MM.1S (cell line): Measurements from ENCODE around the gene ZNF436.

Experiments
- DNase-seq: peaks from one replicate; pipeline ENCODE4 v3.0.0-alpha.2; 2015
- H2AFZ ChIP-seq: fragments of 300-600 bp; sonication (generic); 2 replicates; pipeline ENCODE4 v1.6.0; 2016; ENCODE audit warnings: antibody characterized with exemption, low read length
- H3F3A ChIP-seq: fragments of 300-600 bp; sonication (generic); 2 replicates; pipeline ENCODE4 v1.6.1; 2016; ENCODE audit warnings: mild to moderate bottlenecking, antibody characterized with exemption, low read length, moderate library complexity, mixed read lengths; ENCODE audit not compliant: insufficient read depth
- H3K27ac ChIP-seq: fragments of 300-600 bp; sonication (generic); 2 replicates; pipeline ENCODE4 v1.5.1; 2016; ENCODE audit warnings: mild to moderate bottlenecking, low read length
- H3K27me3 ChIP-seq: fragments of 300-600 bp; sonication (generic); replicated peaks from 2 replicates; pipeline ENCODE4 v1.6.0; 2016; ENCODE audit warnings: low read length; ENCODE audit not compliant: insufficient read depth
- H3K36me3 ChIP-seq: fragments of 300-600 bp; sonication (generic); replicated peaks from 2 replicates; pipeline ENCODE4 v1.6.1; 2016; ENCODE audit warnings: mild to moderate bottlenecking, low read length, mixed read lengths; ENCODE audit not compliant: insufficient read depth
- H3K4me1 ChIP-seq: fragments of 300-600 bp; sonication (generic); 2 replicates; pipeline ENCODE4 v1.6.1; 2016; ENCODE audit warnings: low read length, mixed read lengths
- H3K4me2 ChIP-seq: fragments of 300-600 bp; sonication (generic); 2 replicates; pipeline ENCODE4 v1.6.0; 2016; ENCODE audit warnings: low read depth, low read length
- H3K4me3 ChIP-seq: fragments of 300-600 bp; sonication (generic); 2 replicates; pipeline ENCODE4 v1.5.1; 2016; ENCODE audit warnings: low read length, mixed read lengths
- H3K79me2 ChIP-seq: fragments of 300-600 bp; sonication (generic); 2 replicates; pipeline ENCODE4 v1.6.1; 2016; ENCODE audit warnings: mixed run types, low read length, mixed read lengths
- H3K9ac ChIP-seq: fragments of 300-600 bp; sonication (generic); 2 replicates; pipeline ENCODE4 v1.6.1; 2016; ENCODE audit warnings: low read length, mixed read lengths
- H3K9me2 ChIP-seq: fragments of 300-600 bp; sonication (generic); replicated peaks from 2 replicates; pipeline ENCODE4 v1.6.1; 2016; ENCODE audit warnings: mild to moderate bottlenecking, low read length, mixed read lengths; ENCODE audit not compliant: insufficient read depth
- H3K9me3 ChIP-seq: fragments of 300-600 bp; sonication (generic); replicated peaks from 2 replicates; pipeline ENCODE4 v1.6.1; 2016; ENCODE audit warnings: mild to moderate bottlenecking, low read length, mixed read lengths; ENCODE audit not compliant: insufficient read depth
- H4K20me1 ChIP-seq: fragments of 300-600 bp; sonication (generic); 2 replicates; pipeline ENCODE4 v1.6.1; 2016; ENCODE audit warnings: mild to moderate bottlenecking, low read length, moderate library complexity, mixed read lengths; ENCODE audit not compliant: insufficient read depth
- CTCF ChIP-seq: fragments of 300-600 bp; sonication (generic); IDR thresholded peaks from 2 replicates; pipeline ENCODE4 v1.5.1; 2016; ENCODE audit warnings: antibody characterized with exemption, low read length, mixed read lengths
- EZH2 ChIP-seq: fragments of 300-600 bp; sonication (generic); optimal IDR thresholded peaks from 2 replicates; pipeline ENCODE3; 2017; ENCODE audit warnings: low read depth, mild to moderate bottlenecking, antibody characterized with exemption, low read length, mixed read lengths
- EZH2phosphoT487 ChIP-seq: fragments of 300-600 bp; sonication (generic); IDR thresholded peaks from 2 replicates; pipeline ENCODE4 v1.6.1; 2018; ENCODE audit warnings: antibody characterized with exemption, low read length

Gene ZNF436

GRCh38 chr1:23392125-23392855 is 22.7 kb upstream of the ZNF436 start:
- TF ChIP-seq CTCF: no peak
- TF ChIP-seq EZH2: no peak
- no peak for TF ChIP-seq EZH2phosphoT487
- DNase-seq: no peak
- Histone ChIP-seq H3K4me3 (no peak overlapping the region), H3K9me3 (no peaks in the 10 kb centered on the region), H2AFZ (no peak overlapping the region), H3K9ac (no peak overlapping the region), H3F3A (no peaks in the 10 kb centered on the region), H3K9me2 (no peaks in the 10 kb centered on the region), H3K79me2 (no peaks in the 10 kb centered on the region), H3K4me2 (no peak overlapping the region), H4K20me1 (no peaks in the 10 kb centered on the region), H3K27me3 (no peaks in the 10 kb centered on the region), H3K27ac (no peak overlapping the region), H3K4me1 (peaks cover 4% of the 10 kb centered on the region; the same call in 1 of the 2 replicates), H3K36me3 (no peaks in the 10 kb centered on the region)

GRCh38 chr1:23389837-23390321 is 20.2 kb upstream of the ZNF436 start:
- TF ChIP-seq EZH2phosphoT487 (no peak), CTCF (no peak), EZH2 (no peak)
- Histone ChIP-seq H4K20me1 (no peaks in the 10 kb centered on the region), H3K27me3 (no peaks in the 10 kb centered on the region), H3K4me3 (no peak overlapping the region), H3K36me3 (no peaks in the 10 kb centered on the region), H3K4me1 (no peaks in the 10 kb centered on the region), H3F3A (no peaks in the 10 kb centered on the region), H3K9ac (no peak overlapping the region), H2AFZ (no peak overlapping the region), H3K9me2 (no peaks in the 10 kb centered on the region), H3K27ac (no peak overlapping the region), H3K79me2 (no peaks in the 10 kb centered on the region), H3K4me2 (no peak overlapping the region), H3K9me3 (no peaks in the 10 kb centered on the region)
- DNase-seq: no peak

DNA sequence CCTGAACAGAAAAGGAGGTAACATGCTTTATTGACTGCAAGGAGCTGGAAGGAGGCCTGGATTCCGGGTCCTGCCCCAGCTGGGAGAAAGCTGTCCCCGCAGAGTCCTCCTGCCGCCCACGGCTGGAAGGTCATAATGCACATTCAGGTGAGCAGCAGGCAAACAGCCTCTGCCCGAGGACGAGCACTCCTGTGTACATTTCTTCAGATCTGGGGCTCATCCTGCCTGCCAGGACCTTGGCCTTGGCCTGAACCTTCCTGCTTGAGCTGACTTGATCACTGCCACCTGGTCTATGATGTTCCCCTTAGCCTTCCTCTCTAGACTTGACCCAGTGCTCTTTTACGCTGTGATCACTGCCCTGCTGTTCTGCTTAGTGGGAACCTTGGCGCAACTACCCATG is 17.9 kb upstream of the ZNF436 start:
- Histone ChIP-seq H3K4me3 (no peak overlapping the region), H3K9me3 (no peaks in the 10 kb centered on the region), H3K27me3 (no peaks in the 10 kb centered on the region), H3K79me2 (no peaks in the 10 kb centered on the region), H3K27ac (no peak overlapping the region), H3K4me2 (no peak overlapping the region), H4K20me1 (no peaks in the 10 kb centered on the region), H2AFZ (no peak overlapping the region), H3K4me1 (no peaks in the 10 kb centered on the region), H3K36me3 (no peaks in the 10 kb centered on the region), H3K9ac (no peak overlapping the region), H3K9me2 (no peaks in the 10 kb centered on the region), H3F3A (no peaks in the 10 kb centered on the region)
- TF ChIP-seq EZH2phosphoT487 (no peak), CTCF (no peak), EZH2 (no peak)
- no peak for DNase-seq
